Panc1 (cell line): ENCODE measurements around the gene TCAF1.

Experiments
- CTCF ChIP-seq: fragments of 450-650 bp; IDR thresholded peaks from 2 replicates; pipeline ENCODE4 v1.5.1; 2017; ENCODE audit warnings: mild to moderate bottlenecking
- POLR2AphosphoS5 ChIP-seq: IDR thresholded peaks from 2 replicates; pipeline ENCODE4 v1.6.1; 2012; ENCODE audit warnings: mild to moderate bottlenecking, low read depth, low read length, moderate library complexity
- TCF7L2 ChIP-seq: IDR thresholded peaks from 2 replicates; pipeline ENCODE4 v1.6.1; 2011; ENCODE audit warnings: mild to moderate bottlenecking, low read depth, low read length, inconsistent platforms

GRCh38 chr7:143878884-143879283 is 23.1 kb downstream of the TCAF1 start:
- TF ChIP-seq CTCF (no peak), TCF7L2 (no peak), POLR2AphosphoS5 (no peak)
